SK-N-SH (cell line): Measurements from ENCODE around the gene MGAT5. TPM values are rescaled to one million over a fixed set of nuclear protein-coding genes. Genes with fewer than 3 reads are reported as not detected.

Experiments used
- CTCF ChIA-PET: fragments of 300-600, 350-600 bp; formaldehyde crosslinking; extraction: SDS; loops from one replicate; lab custom pipeline; 2021; lab: Yijun Ruan, JAX
- POLR2A ChIA-PET: fragments of 350-600 bp; sonication (Branson Sonifier 250); formaldehyde crosslinking; extraction: SDS; loops from one replicate; lab custom pipeline; 2020; ENCODE audit warnings: antibody characterized with exemption, inconsistent platforms; lab: Yijun Ruan, JAX
- DNase-seq: peaks from one replicate; pipeline ENCODE4 v3.0.0; 2012
- H2AFZ ChIP-seq: fragments of 200-600 bp; sonication (generic); 2 replicates; pipeline ENCODE4 v1.8.1; 2016; ENCODE audit warnings: antibody characterized with exemption, mild to moderate bottlenecking, low read depth
- H3F3A ChIP-seq: fragments of 200-600 bp; sonication (generic); replicated peaks from 2 replicates; pipeline ENCODE3; 2016; ENCODE audit warnings: antibody characterized with exemption, mild to moderate bottlenecking; ENCODE audit not compliant: insufficient read depth
- H3K27ac ChIP-seq, 2 experiments: fragments of 200-500 bp in 1 of 2; fragments of 200-600 bp in 1 of 2; sonication (Bioruptor generic) in 1 of 2; sonication (generic), shearing (Covaris generic) in 1 of 2; 2 replicates each; pipeline versions ENCODE4 v1.5.1 to v1.6.1; 2014 to 2016; ENCODE audit warnings: low read depth in 2 of 2, inconsistent platforms in 1 of 2, low read length in 1 of 2, mild to moderate bottlenecking in 1 of 2, mixed read lengths in 1 of 2
- H3K27me3 ChIP-seq: fragments of 200-600 bp; sonication (generic), shearing (Covaris generic); 2 replicates; pipeline ENCODE4 v1.6.1; 2016; ENCODE audit warnings: mixed run types; ENCODE audit not compliant: insufficient read depth
- H3K36me3 ChIP-seq, 2 experiments: fragments of 200-500 bp in 1 of 2; fragments of 200-600 bp in 1 of 2; sonication (Bioruptor generic) in 1 of 2; sonication (generic) in 1 of 2; replicated peaks in 1 of 2; 2 replicates each; pipeline versions ENCODE3 to v1.5.1; 2014 to 2016; ENCODE audit warnings: low read length in 1 of 2, mild to moderate bottlenecking in 1 of 2; ENCODE audit not compliant: insufficient read depth in 2 of 2, control insufficient read depth in 1 of 2
- H3K4me1 ChIP-seq, 2 experiments: fragments of 200-500 bp in 1 of 2; fragments of 200-600 bp in 1 of 2; sonication (Bioruptor generic) in 1 of 2; sonication (generic), shearing (Covaris generic) in 1 of 2; 2 replicates each; pipeline versions ENCODE4 v1.5.1 to v1.6.1; 2014 to 2016; ENCODE audit warnings: low read depth in 1 of 2, low read length in 1 of 2, mixed run types in 1 of 2; ENCODE audit not compliant: insufficient read depth in 2 of 2, control insufficient read depth in 1 of 2
- H3K4me2 ChIP-seq: fragments of 200-600 bp; sonication (generic), shearing (Covaris generic); 2 replicates; pipeline ENCODE4 v1.6.1; 2017; ENCODE audit warnings: mixed run types
- H3K4me3 ChIP-seq, 2 experiments: fragments of 200-500 bp in 1 of 2; fragments of 200-600 bp in 1 of 2; sonication (Bioruptor generic) in 1 of 2; sonication (generic), shearing (Covaris generic) in 1 of 2; 2 replicates each; pipeline versions ENCODE4 v1.5.1 to v1.8.1; 2014 to 2016; ENCODE audit warnings: low read depth in 2 of 2, inconsistent platforms in 1 of 2, low read length in 1 of 2, mild to moderate bottlenecking in 1 of 2, mixed read lengths in 1 of 2, moderate library complexity in 1 of 2
- H3K79me2 ChIP-seq: fragments of 200-600 bp; sonication (generic); 2 replicates; pipeline ENCODE4 v1.8.1; 2017; ENCODE audit warnings: mild to moderate bottlenecking; ENCODE audit not compliant: insufficient read depth
- H3K9ac ChIP-seq: fragments of 200-600 bp; sonication (generic); 2 replicates; pipeline ENCODE4 v1.6.1; 2017; ENCODE audit warnings: mixed run types
- H3K9me2 ChIP-seq: fragments of 200-600 bp; sonication (generic); 2 replicates; pipeline ENCODE4 v1.6.1; 2017; ENCODE audit warnings: mixed run types
- H3K9me3 ChIP-seq: fragments of 200-600 bp; sonication (generic); 2 replicates; pipeline ENCODE4 v1.6.1; 2017; ENCODE audit warnings: mixed run types, mild to moderate bottlenecking, moderate library complexity
- H4K20me1 ChIP-seq: fragments of 200-600 bp; sonication (generic); 2 replicates; pipeline ENCODE4 v1.6.1; 2017; ENCODE audit warnings: mild to moderate bottlenecking, mixed run types; ENCODE audit not compliant: insufficient read depth
- CTCF ChIP-seq: fragments of 200-600 bp; sonication (generic); IDR thresholded peaks from 2 replicates; pipeline ENCODE4 v1.6.1; 2017; ENCODE audit warnings: antibody characterized with exemption, mild to moderate bottlenecking, moderate library complexity
- EP300 ChIP-seq, 2 experiments: IDR thresholded peaks; 2 replicates each; pipeline versions ENCODE4 v1.4.0 to v1.6.1; 2012; ENCODE audit warnings: borderline replicate concordance in 1 of 2, low read depth in 1 of 2, low read length in 1 of 2
- FOSL2 ChIP-seq: IDR thresholded peaks from 2 replicates; pipeline ENCODE4 v1.4.0; 2012; ENCODE audit warnings: low read depth, mild to moderate bottlenecking, moderate library complexity, borderline replicate concordance
- FOXM1 ChIP-seq: IDR thresholded peaks from 2 replicates; pipeline ENCODE4 v1.4.0; 2012; ENCODE audit warnings: low read depth, mild to moderate bottlenecking
- GATA2 ChIP-seq: sonication (generic); formaldehyde crosslinking; IDR thresholded peaks from 2 replicates; pipeline ENCODE4 v1.5.0; 2020; ENCODE audit warnings: mild to moderate bottlenecking, missing genetic modification reagents
- JUND ChIP-seq: IDR thresholded peaks from 2 replicates; pipeline ENCODE4 v1.4.0; 2012
- MAX ChIP-seq: IDR thresholded peaks from 2 replicates; pipeline ENCODE4 v1.4.0; 2012; ENCODE audit warnings: low read depth
- MXI1 ChIP-seq: IDR thresholded peaks from 2 replicates; pipeline ENCODE4 v1.6.1; 2012; ENCODE audit warnings: mild to moderate bottlenecking, low read depth, low read length, improper control_type of control experiment
- NFIC ChIP-seq: IDR thresholded peaks from 2 replicates; pipeline ENCODE4 v1.4.0; 2012; ENCODE audit warnings: borderline replicate concordance
- NRF1 ChIP-seq: IDR thresholded peaks from 2 replicates; pipeline ENCODE4 v1.6.1; 2012; ENCODE audit warnings: low read depth, mild to moderate bottlenecking, low read length
- POLR2AphosphoS5 ChIP-seq: IDR thresholded peaks from 2 replicates; pipeline ENCODE4 v1.6.1; 2012; ENCODE audit warnings: low read depth, low read length
- RFX5 ChIP-seq: IDR thresholded peaks from 2 replicates; pipeline ENCODE4 v1.6.1; 2012; ENCODE audit warnings: mild to moderate bottlenecking, improper control_type of control experiment, low read length
- SIN3A ChIP-seq: IDR thresholded peaks from 2 replicates; pipeline ENCODE4 v1.6.1; 2012; ENCODE audit warnings: low read depth, mild to moderate bottlenecking, low read length, moderate library complexity, borderline replicate concordance
- USF1 ChIP-seq: IDR thresholded peaks from 2 replicates; pipeline ENCODE4 v1.4.0; 2012; ENCODE audit warnings: low read depth, borderline replicate concordance
- USF2 ChIP-seq: fragments of 150-350 bp; IDR thresholded peaks from 2 replicates; pipeline ENCODE4 v1.6.1; 2017; ENCODE audit warnings: antibody characterized with exemption, low read length, low read depth, borderline replicate concordance
- ZBTB33 ChIP-seq: IDR thresholded peaks from 2 replicates; pipeline ENCODE4 v1.4.0; 2012; ENCODE audit warnings: low read depth, borderline replicate concordance
- WGBS: methylation state at CpG from one replicate; pipeline ENCODE4 v1.1.6; 2017; ENCODE audit warnings: low lambda C conversion rate; 5-methylcytosine and 5-hydroxymethylcytosine counted together
- polyA plus RNA-seq, 3 experiments: library from polyadenylated mRNA; depleted of rRNA; stranded (reverse); fragments of >200 nt; gene quantifications; 2 replicates each; pipeline ENCODE4 v1.2.3, GENCODE V29; 2012

Gene MGAT5
- polyA plus RNA-seq, 1 of the 3 experiments (the other 2 are of a cell fraction) = 18.2 TPM

GRCh38 chr2:134407154-134407890 is 153.4 kb downstream of the MGAT5 start:
- Histone ChIP-seq H3F3A (peaks cover 11% of the 10 kb centered on the region), H3K9ac (no peak overlapping the region), H3K9me2 (no peaks in the 10 kb centered on the region), H3K36me3 (peaks cover 0 to 10% of the 10 kb centered on the region in 2 experiments), H3K4me1 (peaks cover 41 to 50% of the 10 kb centered on the region in 2 experiments), H3K4me2 (no peak overlapping the region), H3K4me3 (no peak overlapping the region), H3K79me2 (no peaks in the 10 kb centered on the region), H3K27ac (no peak overlapping the region; a peak in 1 of 4 replicates), H3K9me3 (no peaks in the 10 kb centered on the region), H3K27me3 (no peaks in the 10 kb centered on the region), H4K20me1 (no peaks in the 10 kb centered on the region), H2AFZ (no peak overlapping the region)
- no peak for TF ChIP-seq ZBTB33
- no peak for TF ChIP-seq RFX5
- TF ChIP-seq POLR2AphosphoS5 = no peak
- TF ChIP-seq CTCF = no peak
- TF ChIP-seq FOSL2 = no peak
- no peak for TF ChIP-seq USF2
- no peak for TF ChIP-seq EP300 (IDR thresholded peaks at IDR 0.05; ENCODE audit: borderline replicate concordance in 1 of 2, low read depth in 1 of 2, low read length in 1 of 2)
- TF ChIP-seq JUND = no peak
- TF ChIP-seq SIN3A = no peak
- no peak for TF ChIP-seq FOXM1
- no peak for TF ChIP-seq NFIC
- TF ChIP-seq MAX = no peak
- TF ChIP-seq MXI1 = no peak
- TF ChIP-seq GATA2 (CRISPR knock-in tag) = no peak
- no peak for TF ChIP-seq NRF1
- TF ChIP-seq USF1 = no peak
- ChIA-PET POLR2A (no interaction called here), CTCF (interaction anchor here (1.0 to 1.6 kb wide), 3 partner anchors 32 to 522 kb away, joined by 3 read pairs; no protein-coding TSS in a partner anchor)
- DNase-seq = no peak
- 91% methylated on average over 4 of the region's 4 CpGs for WGBS
